HCT116 (cell line): Measurements from ENCODE around the gene ZMYM4.
A peak's percentile ranks its signal among the peaks of the same experiment; 100 is the strongest.

Source experiments
- ATF3 ChIP-seq: IDR thresholded peaks from 2 replicates; pipeline ENCODE4 v1.6.1; 2012
- CTCF ChIP-seq, 3 experiments: fragments of 200-600 bp in 1 of 3; sonication (generic) in 1 of 3; IDR thresholded peaks in 2 of 3; conservative IDR thresholded peaks in 1 of 3; 2 replicates each; pipeline ENCODE4 v1.5.1; 2012 to 2017; ENCODE audit warnings: low read depth in 2 of 3, low read length in 2 of 3, antibody characterized with exemption in 1 of 3, borderline replicate concordance in 1 of 3, control low read depth in 1 of 3, mild to moderate bottlenecking in 1 of 3, mixed read lengths in 1 of 3, mixed run types in 1 of 3, moderate library complexity in 1 of 3; ENCODE audit not compliant: insufficient read depth in 1 of 3
- EZH2 ChIP-seq: fragments of 200-600 bp; sonication (generic); IDR thresholded peaks from 2 replicates; pipeline ENCODE4 v1.6.1; 2017; ENCODE audit warnings: antibody characterized with exemption, mixed run types
- FOSL1 ChIP-seq: IDR thresholded peaks from 2 replicates; pipeline ENCODE4 v1.6.1; 2012; ENCODE audit warnings: low read depth
- JUND ChIP-seq: IDR thresholded peaks from 2 replicates; pipeline ENCODE4 v1.6.1; 2012
- MAX ChIP-seq: IDR thresholded peaks from 2 replicates; pipeline ENCODE4 v1.6.1; 2012
- POLR2A ChIP-seq: IDR thresholded peaks from 2 replicates; pipeline ENCODE4 v1.7.0; 2011; ENCODE audit warnings: borderline replicate concordance; ENCODE audit not compliant: insufficient read depth, insufficient read length; ENCODE audit errors: extremely low read depth
- POLR2AphosphoS5 ChIP-seq: IDR thresholded peaks from 2 replicates; pipeline ENCODE4 v1.6.1; 2011; ENCODE audit warnings: mild to moderate bottlenecking, low read depth, low read length, moderate library complexity
- RAD21 ChIP-seq: IDR thresholded peaks from 2 replicates; pipeline ENCODE4 v1.6.1; 2012; ENCODE audit warnings: low read depth, mild to moderate bottlenecking
- REST ChIP-seq: IDR thresholded peaks from 2 replicates; pipeline ENCODE4 v1.6.1; 2012; ENCODE audit warnings: low read depth
- SIN3A ChIP-seq: IDR thresholded peaks from 2 replicates; pipeline ENCODE4 v1.6.1; 2012; ENCODE audit warnings: low read depth
- YY1 ChIP-seq: IDR thresholded peaks from 2 replicates; pipeline ENCODE4 v1.6.1; 2011; ENCODE audit warnings: low read length, low read depth, moderate library complexity, mild to moderate bottlenecking; ENCODE audit not compliant: insufficient replicate concordance; ENCODE audit errors: extremely low read depth
- ZBTB33 ChIP-seq: IDR thresholded peaks from 2 replicates; pipeline ENCODE4 v1.6.1; 2011; ENCODE audit warnings: mild to moderate bottlenecking, low read length, moderate library complexity; ENCODE audit not compliant: insufficient replicate concordance; ENCODE audit errors: extremely low read depth
- ZFX ChIP-seq: fragments of 450-650 bp; IDR thresholded peaks from 2 replicates; pipeline ENCODE4 v1.6.1; 2017

GRCh38 chr1:35220976-35221375 lies 47.5 kb upstream of the ZMYM4 start:
- TF ChIP-seq POLR2A (no peak), CTCF (IDR thresholded peaks at IDR 0.05 in 2 of 3, conservative IDR thresholded peaks at IDR 0.05 in 1 of 3; ENCODE audit: borderline replicate concordance in 1 of 3, insufficient read depth in 1 of 3, low read depth in 2 of 3, low read length in 2 of 3) (peak; percentile 15 to 70 (median 63); a peak in 4 of 6 replicates), MAX (no peak), RAD21 (peak; percentile 7; the same call in 1 of the 2 replicates), ATF3 (no peak), POLR2AphosphoS5 (no peak), YY1 (no peak), JUND (no peak), SIN3A (no peak), EZH2 (no peak), ZFX (no peak), REST (no peak), ZBTB33 (no peak), FOSL1 (no peak)
